GM21723 (cell line): ENCODE data around the gene USP11.
"Not testable (repeated sequence)": the region's sequence is repeated elsewhere in the genome, so short reads cannot be mapped to it uniquely, and the experiment has no call there.

Experiments used
- ATAC-seq: cut with Tn5 transposase; IDR thresholded peaks from one replicate; pipeline ENCODE4 v1.9.1; 2021; ENCODE audit warnings: mild to moderate bottlenecking, moderate library complexity; ENCODE audit not compliant: unreplicated experiment

Gene USP11

GRCh38 chrX:47242321-47242720 lies 9.5 kb downstream of the USP11 start:
- ATAC-seq: no peak

GRCh38 chrX:47243351-47243750 lies 10.5 kb downstream of the USP11 start:
- no peak for ATAC-seq

GRCh38 chrX:47244676-47245075 lies 11.9 kb downstream of the USP11 start:
- no peak for ATAC-seq

GRCh38 chrX:47245156-47245555 lies 12.3 kb downstream of the USP11 start:
- ATAC-seq: no peak

GRCh38 chrX:47247206-47247998 lies 14.6 kb downstream of the USP11 start:
- no peak for ATAC-seq

GRCh38 chrX:47247999-47248320 lies 15.2 kb downstream of the USP11 start:
- no peak for ATAC-seq

- ATAC-seq: no peak
Observed at GRCh38 chrX:47248576-47248975, 15.8 kb downstream of the USP11 start.

GRCh38 chrX:47250017-47250347 lies 17.2 kb downstream of the USP11 start:
- ATAC-seq: no peak

GRCh38 chrX:47257620-47258019 lies 24.8 kb downstream of the USP11 start:
- ATAC-seq: not testable (repeated sequence)

GRCh38 chrX:47264483-47265173 lies 31.8 kb downstream of the USP11 start:
- ATAC-seq: no peak

GRCh38 chrX:47266643-47267042 lies 33.8 kb downstream of the USP11 start:
- ATAC-seq: no peak

- ATAC-seq: no peak
Observed at GRCh38 chrX:47272013-47272408, 39.2 kb downstream of the USP11 start.

GRCh38 chrX:47273011-47273730 lies 40.4 kb downstream of the USP11 start:
- ATAC-seq: no peak

- no peak for ATAC-seq
Observed at GRCh38 chrX:47278691-47279090, 45.9 kb downstream of the USP11 start.

- no peak for ATAC-seq
Observed at GRCh38 chrX:47283015-47283771, 50.4 kb downstream of the USP11 start.

GRCh38 chrX:47284616-47285015 lies 51.8 kb downstream of the USP11 start:
- not testable (repeated sequence) for ATAC-seq

- ATAC-seq: no peak
Observed at GRCh38 chrX:47285836-47286320, 53.1 kb downstream of the USP11 start.

- ATAC-seq: no peak
Observed at GRCh38 chrX:47293106-47293505, 60.3 kb downstream of the USP11 start.

GRCh38 chrX:47296766-47297365 lies 64.1 kb downstream of the USP11 start:
- no peak for ATAC-seq

GRCh38 chrX:47297874-47298273 lies 65.1 kb downstream of the USP11 start:
- ATAC-seq: no peak
